ENCODE data around the gene DSCAM.

- TF ChIP-seq, protein P1, sequence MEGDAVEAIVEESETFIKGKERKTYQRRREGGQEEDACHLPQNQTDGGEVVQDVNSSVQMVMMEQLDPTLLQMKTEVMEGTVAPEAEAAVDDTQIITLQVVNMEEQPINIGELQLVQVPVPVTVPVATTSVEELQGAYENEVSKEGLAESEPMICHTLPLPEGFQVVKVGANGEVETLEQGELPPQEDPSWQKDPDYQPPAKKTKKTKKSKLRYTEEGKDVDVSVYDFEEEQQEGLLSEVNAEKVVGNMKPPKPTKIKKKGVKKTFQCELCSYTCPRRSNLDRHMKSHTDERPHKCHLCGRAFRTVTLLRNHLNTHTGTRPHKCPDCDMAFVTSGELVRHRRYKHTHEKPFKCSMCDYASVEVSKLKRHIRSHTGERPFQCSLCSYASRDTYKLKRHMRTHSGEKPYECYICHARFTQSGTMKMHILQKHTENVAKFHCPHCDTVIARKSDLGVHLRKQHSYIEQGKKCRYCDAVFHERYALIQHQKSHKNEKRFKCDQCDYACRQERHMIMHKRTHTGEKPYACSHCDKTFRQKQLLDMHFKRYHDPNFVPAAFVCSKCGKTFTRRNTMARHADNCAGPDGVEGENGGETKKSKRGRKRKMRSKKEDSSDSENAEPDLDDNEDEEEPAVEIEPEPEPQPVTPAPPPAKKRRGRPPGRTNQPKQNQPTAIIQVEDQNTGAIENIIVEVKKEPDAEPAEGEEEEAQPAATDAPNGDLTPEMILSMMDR (IDR thresholded peaks at IDR 0.05) = no peak
- no peak for TF ChIP-seq POLR2A (IDR thresholded peaks at IDR 0.05)
These were observed 380.0 kb downstream of the DSCAM start for GRCh38 chr21:40466893-40467483.
